ENCODE data around the gene GLDC. TPM values are rescaled to one million over a fixed set of nuclear protein-coding genes. Genes with fewer than 3 reads are reported as not detected.

GLDC gene
- total and polyA plus RNA-seq, 4 donors, result 26.7 to 102 (median 59.3) TPM

GRCh38 chr9:6609497-6610016 is 36.0 kb downstream of the GLDC start:
- DNase-seq (ENCODE audit: low spot score), result peak; percentile 53
- 67% methylated on average over 11 of the region's 11 CpGs for WGBS

GRCh38 chr9:6605202-6605601 is 40.3 kb downstream of the GLDC start:
- H3K27me3 ChIP-seq (ENCODE audit: control insufficient read depth in 4 of 4, insufficient read depth in 4 of 4, low read length in 3 of 4), result no peaks in the 10 kb centered on the region
- no peak overlapping the region for H3K4me3 ChIP-seq (ENCODE audit: low read depth in 1 of 3, low read length in 3 of 3)
- peaks cover 0 to 9% (median 7%) of the 10 kb centered on the region in 4 donors for H3K4me1 ChIP-seq (ENCODE audit: control insufficient read depth in 4 of 4, insufficient read depth in 4 of 4, low read length in 3 of 4)
- TF ChIP-seq REST (IDR thresholded peaks at IDR 0.05) (no peak), RXRA (IDR thresholded peaks at IDR 0.05) (no peak), ATF3 (IDR thresholded peaks at IDR 0.05) (no peak)
- 85% methylated on average over 5 of the region's 5 CpGs for WGBS
- peaks cover 17 to 46% (median 38%) of the 10 kb centered on the region in 4 donors for H3K36me3 ChIP-seq (ENCODE audit: control insufficient read depth in 4 of 4, insufficient read depth in 3 of 4, low read depth in 1 of 4, low read length in 3 of 4)
- H3K27ac ChIP-seq (ENCODE audit: low read depth in 1 of 2, low read length in 2 of 2), result no peak overlapping the region
- no peak for DNase-seq (ENCODE audit: low spot score)
- H3K9me3 ChIP-seq (ENCODE audit: control insufficient read depth in 4 of 4, low read length in 3 of 4), result no peaks in the 10 kb centered on the region
- no peak overlapping the region for H3K9ac ChIP-seq (ENCODE audit: low read depth in 1 of 2, low read length in 2 of 2)

More at GRCh38 chr9:6609497-6610016, 36.0 kb downstream of the GLDC start:
- Histone ChIP-seq H3K4me1 (ENCODE audit: control insufficient read depth in 4 of 4, insufficient read depth in 4 of 4, low read length in 3 of 4) (peaks cover 2 to 14% (median 10%) of the 10 kb centered on the region in 4 donors), H3K9ac (ENCODE audit: low read depth in 1 of 2, low read length in 2 of 2) (no peak overlapping the region), H3K9me3 (ENCODE audit: control insufficient read depth in 4 of 4, low read length in 3 of 4) (no peaks in the 10 kb centered on the region), H3K27me3 (ENCODE audit: control insufficient read depth in 4 of 4, insufficient read depth in 4 of 4, low read length in 3 of 4) (no peaks in the 10 kb centered on the region), H3K27ac (ENCODE audit: low read depth in 1 of 2, low read length in 2 of 2) (peak overlapping the region in 1 of 2 donors; percentile 35), H3K4me3 (ENCODE audit: low read depth in 1 of 3, low read length in 3 of 3) (no peak overlapping the region), H3K36me3 (ENCODE audit: control insufficient read depth in 4 of 4, insufficient read depth in 3 of 4, low read depth in 1 of 4, low read length in 3 of 4) (peaks cover 11 to 29% (median 22%) of the 10 kb centered on the region in 4 donors)
- TF ChIP-seq CTCF (IDR thresholded peaks at IDR 0.05; ENCODE audit: low read depth, low read length, missing input control), result no peak
- no peak for TF ChIP-seq YY1 (IDR thresholded peaks at IDR 0.05)
- TF ChIP-seq HNF4G (IDR thresholded peaks at IDR 0.05), result peak; percentile 34
- peak; percentile 54 to 68 for TF ChIP-seq HNF4A (conservative IDR thresholded peaks at IDR 0.05)
- peak in 1 of 2 donors; percentile 28 for TF ChIP-seq RXRA (IDR thresholded peaks at IDR 0.05)

GRCh38 chr9:6600426-6600825 is 45.1 kb downstream of the GLDC start:
- 96% methylated on average over 4 of the region's 4 CpGs for WGBS
- no peaks in the 10 kb centered on the region for H3K9me3 ChIP-seq (ENCODE audit: control insufficient read depth in 4 of 4, low read length in 3 of 4)
- DNase-seq (ENCODE audit: low spot score), result no peak

More at GRCh38 chr9:6600426-6600825, 45.1 kb downstream of the GLDC start:
- H3K9ac ChIP-seq (ENCODE audit: low read depth in 1 of 2, low read length in 2 of 2), result no peak overlapping the region
- H3K27me3 ChIP-seq (ENCODE audit: control insufficient read depth in 4 of 4, insufficient read depth in 4 of 4, low read length in 3 of 4), result no peaks in the 10 kb centered on the region
- H3K27ac ChIP-seq (ENCODE audit: low read depth in 1 of 2, low read length in 2 of 2), result no peak overlapping the region
- peaks cover 9 to 62% (median 44%) of the 10 kb centered on the region in 4 donors for H3K36me3 ChIP-seq (ENCODE audit: control insufficient read depth in 4 of 4, insufficient read depth in 3 of 4, low read depth in 1 of 4, low read length in 3 of 4)
- H3K4me3 ChIP-seq (ENCODE audit: low read depth in 1 of 3, low read length in 3 of 3), result no peak overlapping the region
- TF ChIP-seq FOXA1 (IDR thresholded peaks at IDR 0.05) (no peak), HNF4G (IDR thresholded peaks at IDR 0.05) (no peak), RAD21 (IDR thresholded peaks at IDR 0.05) (no peak), NR2F2 (IDR thresholded peaks at IDR 0.05) (no peak), ATF3 (IDR thresholded peaks at IDR 0.05) (no peak), TAF1 (conservative IDR thresholded peaks at IDR 0.05) (no peak), FOXA2 (IDR thresholded peaks at IDR 0.05) (no peak), MAX (IDR thresholded peaks at IDR 0.05) (no peak), EGR1 (IDR thresholded peaks at IDR 0.05; ENCODE audit: low read depth in 2 of 2) (no peak), CTCF (IDR thresholded peaks at IDR 0.05; ENCODE audit: low read depth, low read length, missing input control) (no peak)
- no peaks in the 10 kb centered on the region for H3K4me1 ChIP-seq (ENCODE audit: control insufficient read depth in 4 of 4, insufficient read depth in 4 of 4, low read length in 3 of 4)

Measured in liver (tissue), 9 donors.